Fibroblast of skin of left biceps (primary cell): ENCODE results near the gene SP2.

Experiments
- DNase-seq, 2 experiments: peaks; one replicate each; pipeline ENCODE4 v3.0.0-alpha.2; 2013; ENCODE audit warnings: low read depth in 2 of 2

Gene SP2

DNA sequence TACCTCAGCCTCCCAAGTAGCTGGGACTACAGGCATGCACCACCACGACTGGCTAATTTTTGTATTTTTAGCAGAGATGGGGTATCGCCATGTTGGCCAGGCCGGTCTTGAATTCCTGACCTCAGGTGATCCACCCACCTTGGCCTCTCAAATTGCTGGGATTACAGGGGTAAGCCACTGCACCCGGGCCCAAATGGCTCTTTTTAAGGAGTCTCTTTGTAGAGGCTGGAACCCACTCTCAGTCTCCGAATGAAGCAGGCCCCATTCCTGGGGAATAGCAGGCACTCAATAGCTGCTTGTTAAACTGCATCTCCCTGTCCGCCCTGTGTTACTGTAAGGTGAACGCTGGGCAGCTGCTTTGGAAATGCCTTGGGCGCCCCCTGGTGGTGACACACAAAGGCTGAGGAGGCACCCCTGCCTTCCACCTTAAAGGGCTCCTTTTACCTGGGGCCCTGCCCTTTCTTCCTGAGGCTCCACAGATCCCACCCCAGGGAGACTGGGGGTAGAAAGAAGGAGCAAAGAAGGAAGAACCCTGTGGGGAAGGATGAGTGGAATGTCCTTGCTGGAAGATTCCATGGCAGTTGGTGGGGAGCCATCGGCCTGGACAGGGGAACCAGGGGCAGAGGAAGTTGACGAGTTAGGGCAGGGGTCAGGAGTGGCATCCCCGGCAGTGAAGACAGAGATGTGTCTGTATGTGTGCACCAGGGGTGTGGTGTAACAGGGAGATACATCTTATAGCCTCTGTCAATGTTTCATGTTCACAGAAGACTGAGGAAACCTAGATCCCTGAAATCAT lies 6.1 kb upstream of the SP2 start:
- DNase-seq, result peak in 1 of 2 experiments; percentile 32

DNA sequence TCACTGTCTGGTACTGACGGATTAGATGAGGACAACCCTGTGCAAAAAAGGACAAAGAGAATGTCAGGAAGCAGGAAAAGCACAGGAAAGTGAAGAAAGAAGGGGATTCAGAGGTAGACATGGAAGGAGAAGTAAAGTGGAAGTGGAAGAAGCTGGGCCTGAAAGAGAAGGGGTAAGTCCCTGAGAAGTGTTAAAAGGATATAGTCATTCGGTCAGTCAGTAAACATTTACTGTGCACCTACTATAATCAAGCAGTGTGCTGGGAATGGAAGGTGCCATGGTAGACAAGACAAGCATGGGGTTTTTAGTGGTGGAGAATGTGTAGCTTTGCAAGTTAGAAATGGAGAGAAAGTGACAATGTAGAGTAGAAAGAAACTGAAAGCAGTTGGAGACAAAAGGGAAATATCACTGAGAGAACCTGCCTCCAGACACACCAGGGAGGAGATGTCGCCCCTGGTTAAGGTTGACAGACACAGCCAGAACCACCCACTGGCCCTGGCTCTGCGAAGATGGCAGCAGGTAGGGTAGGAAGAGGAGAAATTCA lies 4.4 kb upstream of the SP2 start:
- DNase-seq, result no peak

DNA sequence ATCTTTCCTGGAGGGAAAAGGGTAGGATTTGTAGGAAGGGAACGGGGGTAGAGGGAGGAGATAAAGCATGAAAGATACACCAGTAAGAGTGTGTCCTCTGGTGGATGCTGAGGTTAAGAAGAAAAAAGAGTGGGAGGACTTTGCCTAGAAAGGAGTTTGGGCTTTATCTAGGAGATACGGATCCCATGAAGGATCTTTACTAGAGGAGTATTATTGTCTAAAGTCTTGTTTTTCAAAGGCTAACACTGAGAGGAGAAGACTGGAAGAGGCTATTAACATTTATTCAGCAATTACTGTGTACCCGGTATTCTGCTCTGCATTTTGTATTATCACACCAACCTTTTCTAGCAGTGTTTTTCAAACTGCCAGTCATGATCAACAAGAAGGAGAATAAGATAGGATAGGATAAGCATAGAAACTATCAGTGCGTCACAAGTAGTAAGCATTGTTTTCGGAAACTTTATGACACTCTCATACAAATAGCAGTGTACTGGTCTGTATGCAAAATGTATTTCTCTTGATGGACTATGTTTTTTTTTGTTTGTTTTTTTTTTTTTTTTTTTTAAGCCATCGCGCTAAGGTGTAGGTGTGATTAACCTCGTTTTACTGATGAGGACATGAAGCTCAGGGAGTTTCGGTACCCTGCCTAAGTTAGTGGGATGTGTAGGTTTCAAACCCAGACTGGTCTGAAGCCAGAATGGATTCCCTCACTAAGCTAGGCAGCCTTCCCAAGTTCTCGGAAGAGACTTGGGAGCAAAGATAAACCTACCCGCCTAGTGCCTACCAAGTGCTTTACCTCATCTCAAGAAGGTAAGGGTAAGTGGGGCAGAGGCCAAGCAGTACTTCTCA lies 1.3 kb upstream of the SP2 start:
- DNase-seq, result no peak

DNA sequence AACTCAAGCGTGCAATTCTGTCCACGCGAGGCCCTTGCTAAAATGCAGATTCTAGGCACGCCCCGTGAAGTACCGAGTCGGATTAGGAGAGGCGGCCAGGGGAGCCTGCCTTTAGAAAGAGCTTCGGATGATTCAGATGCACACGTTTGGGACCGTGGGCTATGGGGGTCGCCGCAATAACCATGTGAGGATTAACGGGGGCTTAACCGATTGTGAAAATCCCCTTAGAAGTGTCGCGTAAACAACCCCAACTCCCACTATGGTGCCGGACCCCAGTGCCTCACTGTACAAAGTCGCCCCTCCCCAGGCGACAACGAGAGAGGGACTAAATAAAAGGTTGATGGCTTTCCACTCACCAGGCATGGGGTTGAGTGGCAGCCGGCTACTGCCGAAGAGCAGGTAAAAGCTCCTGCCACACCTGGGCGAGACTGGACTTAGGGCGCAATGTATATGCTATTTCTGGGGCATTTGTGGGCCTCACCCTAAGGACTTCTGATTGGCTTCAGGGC lies 635 bp upstream of the SP2 start:
- no peak for DNase-seq

DNA sequence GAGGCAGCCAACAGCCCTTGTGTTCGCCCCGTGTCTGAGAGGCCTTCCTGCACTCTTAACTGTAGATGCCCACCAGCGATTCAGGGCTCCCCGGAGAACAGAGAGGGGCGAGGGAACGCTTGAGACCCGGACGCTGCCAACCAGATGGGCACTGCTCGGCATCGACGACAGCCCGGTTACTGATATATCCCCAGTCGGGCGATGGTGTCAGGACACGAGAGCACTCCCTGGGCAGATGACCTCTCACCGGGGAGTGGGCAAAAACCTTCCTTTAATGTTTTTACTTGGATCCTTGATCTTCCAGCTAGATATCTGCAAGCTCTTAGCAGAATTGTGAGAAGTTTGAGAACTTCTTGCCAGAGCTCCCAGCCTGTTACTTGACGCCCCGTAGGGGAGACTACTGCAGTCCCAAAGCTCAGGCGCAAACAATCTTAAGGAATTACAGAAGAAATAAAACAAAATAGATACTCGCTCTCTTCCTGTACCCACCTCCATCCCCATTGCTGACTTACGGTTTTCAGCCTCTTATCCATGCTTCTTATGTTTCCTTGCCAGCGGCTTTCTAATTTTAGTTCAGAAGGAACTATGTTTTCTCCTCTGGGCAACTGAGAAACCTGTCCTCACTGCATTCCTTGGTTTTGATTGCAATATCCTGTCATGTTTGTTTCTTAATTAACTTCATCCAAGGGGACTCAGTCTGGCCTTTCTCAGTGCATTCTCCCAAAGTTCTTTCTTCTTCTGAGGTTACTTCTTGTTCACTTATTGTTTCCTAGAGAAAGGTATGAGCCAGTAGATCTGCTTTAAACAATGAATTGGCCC lies 845 bp downstream of the SP2 start:
- DNase-seq, result no peak

DNA sequence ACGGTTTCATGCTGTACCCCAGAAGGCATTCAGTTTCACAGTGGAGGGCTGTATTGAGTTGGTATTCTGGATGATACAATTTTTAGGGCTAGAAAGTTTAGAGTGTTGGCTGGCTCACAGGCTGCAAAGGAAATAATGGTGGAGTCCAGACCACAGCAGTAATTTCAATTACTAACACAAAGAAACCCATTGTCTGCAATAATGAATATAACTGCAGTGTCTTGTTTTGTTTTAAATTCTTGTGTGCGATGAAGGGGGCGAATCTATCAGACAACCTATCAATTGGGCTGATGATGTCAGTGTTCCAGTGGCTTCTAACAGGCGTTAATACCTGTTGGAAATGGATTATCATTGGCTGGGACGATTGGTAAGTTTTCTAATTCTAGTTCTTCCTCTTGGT lies 1.5 kb downstream of the SP2 start:
- DNase-seq, result no peak

DNA sequence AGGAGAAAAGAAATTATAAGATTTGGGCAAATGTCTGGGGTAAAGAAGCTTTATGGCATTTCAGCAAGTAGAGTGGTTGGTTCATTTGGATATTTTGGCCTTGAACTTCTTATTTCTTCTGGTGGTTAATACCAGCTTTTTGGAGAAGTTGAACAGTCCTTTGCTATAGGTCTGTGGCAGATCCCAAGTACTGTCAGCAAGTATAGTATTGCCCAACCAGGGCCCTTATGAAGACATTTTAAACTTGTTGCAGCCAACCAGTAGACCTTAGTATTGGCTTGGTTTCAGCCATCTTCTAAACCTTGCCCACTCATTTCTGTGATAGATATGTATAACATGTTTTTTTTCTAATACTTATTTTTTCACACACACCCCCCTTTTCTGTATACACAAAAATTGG lies 2.2 kb downstream of the SP2 start:
- no peak for DNase-seq

DNA sequence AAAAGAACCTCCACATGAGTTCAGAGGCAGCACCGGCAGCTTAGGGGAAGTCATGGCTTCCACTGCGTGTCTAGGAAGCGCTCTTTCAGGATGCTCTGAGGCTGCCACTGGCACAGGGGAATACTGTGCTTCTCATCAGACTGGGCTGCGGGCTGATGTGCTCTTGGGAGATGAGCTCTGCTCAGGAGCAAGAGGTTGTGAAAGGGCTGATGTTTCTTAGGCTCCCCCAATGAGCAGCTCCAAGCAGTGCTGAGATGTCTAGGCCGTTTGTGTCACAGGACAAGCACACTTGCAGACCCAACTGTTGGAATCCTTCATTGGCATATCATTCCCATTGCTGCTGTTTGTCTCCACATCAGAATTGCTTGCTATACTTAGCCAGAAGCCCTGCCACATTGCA lies 3.6 kb downstream of the SP2 start:
- no peak for DNase-seq

DNA sequence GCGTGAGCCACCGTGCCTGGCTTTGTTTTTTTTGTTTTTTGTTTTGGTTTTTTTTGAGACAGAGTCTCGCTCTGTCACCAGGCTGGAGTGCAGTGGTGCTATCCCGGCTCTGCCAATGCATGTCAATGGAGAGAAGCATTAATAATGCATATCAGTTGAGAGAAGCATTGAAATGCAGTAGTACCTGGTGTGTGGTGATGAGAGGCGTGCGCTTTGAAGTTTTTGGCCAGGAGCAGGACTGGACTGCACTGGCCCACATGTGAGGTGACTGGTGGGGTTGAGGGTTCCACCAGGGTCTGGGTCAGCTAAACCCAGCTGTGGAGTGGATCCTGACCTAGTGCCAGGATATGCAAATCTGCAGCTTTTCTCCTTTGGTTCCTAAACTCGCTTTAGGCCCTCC lies 5.4 kb downstream of the SP2 start:
- DNase-seq, result no peak

DNA sequence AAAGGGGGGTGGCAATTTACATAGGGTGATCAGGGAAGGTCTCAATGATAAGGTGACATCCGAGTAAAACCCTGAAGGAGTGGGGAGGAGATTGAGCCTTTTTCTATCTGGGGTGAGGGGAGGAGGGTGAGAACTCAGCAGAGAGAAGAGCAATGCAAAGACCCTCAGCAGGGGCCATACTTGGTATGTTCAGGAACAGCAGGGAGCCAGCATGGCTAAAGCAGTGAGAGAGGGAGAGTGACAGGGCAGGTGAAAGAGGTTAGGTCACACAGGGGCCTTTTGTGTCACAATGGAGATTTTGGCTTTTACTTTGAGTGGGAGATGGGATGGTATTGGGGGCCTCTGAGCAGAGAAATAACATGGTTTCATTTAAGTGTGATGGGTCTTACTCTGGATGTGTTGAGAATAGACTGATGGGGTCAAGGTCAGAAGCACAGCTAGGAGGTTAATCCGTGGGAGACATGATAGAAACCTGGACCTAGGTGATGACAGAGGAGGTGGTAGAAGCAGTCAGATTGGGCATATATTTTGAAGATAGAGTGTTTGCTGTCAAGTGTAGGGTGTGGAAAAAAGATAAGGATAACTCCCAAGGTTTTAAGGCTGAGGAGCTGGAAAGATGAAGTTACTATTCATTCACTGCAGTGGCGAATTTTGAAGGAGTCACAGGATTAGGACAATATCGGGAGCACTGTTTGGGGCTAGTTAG lies 6.2 kb downstream of the SP2 start:
- DNase-seq, result no peak

DNA sequence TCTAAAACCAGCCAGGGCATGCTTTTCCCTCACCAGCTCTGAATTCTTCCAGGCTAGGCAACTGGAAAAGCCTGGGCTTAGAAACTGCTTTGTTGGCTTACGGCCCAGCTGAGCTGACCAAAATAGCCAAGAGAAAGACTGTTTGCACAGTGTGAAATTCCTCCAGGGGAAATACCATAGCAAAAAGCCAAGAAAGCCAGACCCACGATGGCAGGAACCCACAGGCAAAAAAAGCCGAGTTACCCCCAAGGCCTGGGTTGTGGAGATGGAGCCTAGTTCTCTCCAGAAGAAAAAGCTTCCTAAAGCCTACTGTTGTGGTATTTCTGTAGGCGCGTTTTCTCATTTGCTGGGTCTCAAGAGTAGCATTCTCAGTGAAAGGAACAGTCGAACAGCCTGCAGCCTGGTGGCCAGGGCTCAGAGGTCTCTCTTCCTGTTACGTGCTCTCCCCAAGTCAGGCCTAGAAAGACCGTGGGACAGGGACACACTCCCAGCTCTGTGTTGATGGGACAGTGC lies 9.2 kb downstream of the SP2 start:
- peak; percentile 51 to 60 for DNase-seq

DNA sequence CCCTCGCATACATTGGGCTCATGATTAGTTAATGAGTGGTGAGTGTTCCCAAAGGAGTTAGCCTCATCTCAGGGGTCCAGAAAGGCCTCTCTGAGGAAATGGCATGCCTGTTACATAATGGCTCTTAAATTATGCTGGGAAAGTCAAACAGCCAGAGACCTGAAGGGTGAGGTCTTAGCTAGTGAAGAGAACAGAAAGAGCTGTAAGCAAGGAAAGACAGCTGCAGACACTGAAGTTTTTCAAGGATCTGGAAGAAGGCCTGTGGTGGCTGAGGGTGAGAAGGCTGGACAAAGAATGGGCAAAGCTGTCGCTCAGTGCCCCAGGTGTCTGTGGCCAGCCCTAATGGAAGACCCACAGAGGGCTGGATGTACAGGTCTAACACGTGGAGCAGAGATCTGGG lies 10.4 kb downstream of the SP2 start:
- DNase-seq, result no peak

DNA sequence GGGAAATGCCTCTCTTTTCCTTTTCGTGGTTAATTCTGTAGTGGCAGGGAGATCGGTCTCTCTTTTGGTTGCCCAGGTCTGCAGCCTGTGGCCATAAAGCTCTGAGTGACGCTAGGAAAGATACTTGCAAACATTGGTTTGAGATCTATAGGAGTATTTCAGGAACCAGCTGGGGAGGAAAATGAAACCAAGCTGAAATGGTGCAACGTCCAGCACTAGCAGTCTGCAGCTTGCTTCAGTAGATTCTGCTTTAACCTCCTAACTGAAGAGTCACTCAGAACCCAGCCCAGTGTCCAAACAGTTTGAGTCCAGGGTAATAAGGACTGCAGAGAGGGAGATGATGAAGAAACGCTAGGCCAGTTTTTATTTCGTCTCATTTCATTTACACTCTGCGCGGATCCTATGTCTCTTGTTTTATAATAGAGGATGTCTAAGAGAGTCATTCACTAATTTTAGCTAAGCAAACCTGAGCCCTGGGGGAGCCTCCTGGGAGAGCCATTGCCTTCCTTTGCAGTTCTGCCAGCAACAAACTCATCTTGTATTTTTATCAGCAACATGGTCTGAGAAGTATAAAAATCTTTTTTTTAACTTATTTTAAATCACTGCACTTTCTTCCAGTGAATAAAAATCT lies 12.0 kb downstream of the SP2 start:
- DNase-seq, result no peak

DNA sequence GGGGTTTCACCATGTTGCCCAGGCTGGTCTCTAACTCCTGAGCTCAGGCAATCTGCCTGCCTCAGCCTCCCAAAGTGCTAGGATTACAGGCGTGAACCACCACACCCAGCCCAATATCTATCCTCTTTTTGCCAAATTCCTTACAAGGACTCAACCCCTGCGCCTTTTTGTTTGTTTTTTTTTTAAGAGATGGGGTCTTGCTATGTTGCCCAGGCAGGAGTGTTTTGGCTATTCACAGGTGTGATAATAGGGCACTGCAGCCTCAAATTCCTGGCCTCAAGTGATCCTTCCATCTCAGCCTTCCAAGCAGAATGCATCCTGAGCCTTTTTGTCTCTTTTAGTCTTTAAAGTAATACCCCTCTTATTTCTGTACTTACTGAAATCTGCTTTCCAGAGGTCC lies 17.0 kb downstream of the SP2 start:
- DNase-seq, result no peak

DNA sequence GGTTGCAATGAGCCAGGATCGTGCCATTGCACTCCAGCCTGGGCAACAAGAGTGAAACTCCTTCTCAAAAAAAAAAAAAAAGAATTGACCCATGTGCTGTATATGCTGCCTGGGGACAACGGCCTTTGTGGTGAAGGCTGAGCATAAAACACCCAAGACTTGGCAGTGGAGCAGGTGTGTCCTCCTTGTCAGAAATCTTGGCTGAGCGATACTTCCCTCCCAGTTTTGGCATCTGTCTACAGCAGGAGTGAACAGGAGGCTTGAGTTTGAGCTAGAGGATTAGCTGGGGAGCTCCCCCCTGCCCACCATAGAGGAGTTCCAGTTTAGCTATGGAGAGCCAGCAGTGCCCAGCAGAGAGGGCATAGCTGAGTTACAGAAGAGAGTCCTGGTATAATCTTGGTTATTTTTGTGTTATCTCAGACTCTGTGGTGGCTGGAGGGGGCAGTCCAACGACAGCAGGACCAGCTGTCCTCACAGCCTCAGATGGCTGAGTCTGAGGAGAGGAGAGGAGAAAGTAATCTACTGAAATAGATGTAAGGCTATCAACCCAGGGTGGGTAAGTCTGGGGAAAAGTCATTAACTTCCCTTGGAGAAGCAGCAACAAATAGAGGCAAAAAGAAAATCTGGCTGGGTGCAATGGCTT lies 18.4 kb downstream of the SP2 start:
- no peak for DNase-seq

DNA sequence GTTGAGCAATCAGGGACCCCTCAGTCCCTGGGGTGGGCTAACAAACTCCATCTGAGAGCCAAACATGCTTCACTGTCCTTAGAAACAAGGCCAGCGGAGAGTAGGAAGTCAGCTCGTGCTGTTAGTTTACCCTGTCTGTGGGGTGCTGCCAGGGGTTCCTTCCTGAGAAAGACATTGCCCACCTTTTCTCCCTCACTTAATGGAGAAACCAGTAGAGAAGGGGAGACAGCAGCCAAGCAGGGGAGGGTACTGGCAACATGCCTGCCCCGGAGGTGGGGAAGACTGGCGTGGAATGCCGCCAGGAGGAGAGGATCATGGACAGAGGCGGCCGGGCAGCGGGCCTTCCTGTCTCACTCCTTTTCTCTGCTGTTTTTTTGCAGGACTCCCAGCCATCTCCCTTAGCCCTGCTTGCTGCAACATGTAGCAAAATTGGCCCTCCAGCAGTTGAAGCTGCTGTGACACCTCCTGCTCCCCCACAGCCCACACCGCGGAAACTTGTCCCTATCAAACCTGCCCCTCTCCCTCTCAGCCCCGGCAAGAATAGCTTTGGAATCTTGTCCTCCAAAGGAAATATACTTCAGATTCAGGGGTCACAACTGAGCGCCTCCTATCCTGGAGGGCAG lies 19.9 kb downstream of the SP2 start:
- no peak for DNase-seq

DNA sequence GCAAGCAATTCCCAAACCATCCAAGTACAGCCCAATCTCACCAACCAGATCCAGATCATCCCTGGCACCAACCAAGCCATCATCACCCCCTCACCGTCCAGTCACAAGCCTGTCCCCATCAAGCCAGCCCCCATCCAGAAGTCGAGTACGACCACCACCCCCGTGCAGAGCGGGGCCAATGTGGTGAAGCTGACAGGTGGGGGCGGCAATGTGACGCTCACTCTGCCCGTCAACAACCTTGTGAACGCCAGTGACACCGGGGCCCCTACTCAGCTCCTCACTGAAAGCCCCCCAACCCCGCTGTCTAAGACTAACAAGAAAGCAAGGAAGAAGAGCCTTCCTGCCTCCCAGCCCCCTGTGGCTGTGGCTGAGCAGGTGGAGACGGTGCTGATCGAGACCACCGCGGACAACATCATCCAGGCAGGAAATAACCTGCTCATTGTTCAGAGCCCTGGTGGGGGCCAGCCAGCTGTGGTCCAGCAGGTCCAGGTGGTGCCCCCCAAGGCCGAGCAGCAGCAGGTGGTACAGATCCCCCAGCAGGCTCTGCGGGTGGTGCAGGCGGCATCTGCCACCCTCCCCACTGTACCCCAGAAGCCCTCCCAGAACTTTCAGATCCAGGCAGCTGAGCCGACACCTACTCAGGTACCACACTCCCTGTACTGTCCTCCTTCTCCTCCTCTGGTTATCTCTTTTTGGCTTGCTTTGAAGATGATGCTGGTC lies 20.6 kb downstream of the SP2 start:
- DNase-seq, result no peak

DNA sequence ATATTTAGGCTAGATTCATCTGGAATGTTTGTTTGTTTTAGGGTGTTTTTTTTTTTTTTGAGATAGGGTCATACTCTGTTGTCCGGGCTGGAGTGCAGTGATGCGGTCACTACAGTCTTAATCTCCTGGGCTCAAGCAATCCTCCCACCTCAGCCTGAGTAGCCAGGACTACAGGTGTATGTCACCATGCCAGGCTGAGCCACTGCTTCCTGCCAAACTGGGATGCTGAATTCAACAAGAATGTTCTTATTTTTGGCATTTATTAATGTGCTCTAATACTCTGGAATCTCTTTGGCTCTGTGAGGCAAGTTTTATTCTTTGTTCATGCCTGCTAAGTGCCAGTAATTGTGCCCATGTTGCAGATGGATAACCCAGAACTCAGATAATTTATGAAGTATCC lies 21.5 kb downstream of the SP2 start:
- DNase-seq, result no peak

DNA sequence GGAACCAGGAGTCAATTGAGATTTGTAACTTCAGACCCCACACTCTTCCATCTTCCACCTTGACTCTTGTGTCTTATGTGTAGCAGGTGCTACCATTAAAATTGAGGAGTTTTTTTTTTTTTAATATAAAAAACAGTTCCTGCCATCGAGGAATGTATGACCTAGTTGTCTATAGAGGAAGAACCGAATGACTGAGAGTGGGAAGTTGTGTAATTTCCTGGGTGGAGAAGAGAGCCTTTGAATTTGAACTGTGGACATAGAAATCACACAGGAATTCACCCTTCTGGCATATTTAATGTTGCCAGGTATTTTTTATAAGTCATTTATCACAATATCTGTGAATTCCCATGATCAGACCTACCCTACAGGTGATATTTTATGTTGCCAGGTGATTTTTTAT lies 22.0 kb downstream of the SP2 start:
- DNase-seq, result no peak
